T-helper 9 cell (primary cell): Measurements from ENCODE around the gene DUSP14.
"Not testable (repeated sequence)": the region's sequence is repeated elsewhere in the genome, so short reads cannot be mapped to it uniquely, and the experiment has no call there.

Experiments
- DNase-seq: peaks from one replicate; pipeline ENCODE4 v3.0.0-alpha.2; 2020
- total RNA-seq, 2 donors: gene quantifications; one replicate each; lab custom pipeline; 2026; lab: John Stamatoyannopoulos, UW

DUSP14 gene
- 5.3 to 10.5 reads per million in 2 donors for total RNA-seq

- DNase-seq = peak; percentile 73
Observed at GRCh38 chr17:37489197-37490001, at the start of gene DUSP14. TSS of gene DUSP14 (plus strand) at chr17:37489891. CDS start at chr17:37512273, 22,382 bp downstream.

- no peak for DNase-seq
Observed at GRCh38 chr17:37440424-37440823, 49.3 kb upstream of the DUSP14 start.

GRCh38 chr17:37441369-37442014 is 48.2 kb upstream of the DUSP14 start:
- not testable (repeated sequence) for DNase-seq

GRCh38 chr17:37446027-37446426 is 43.7 kb upstream of the DUSP14 start:
- DNase-seq = no peak

GRCh38 chr17:37447641-37448040 is 42.0 kb upstream of the DUSP14 start:
- DNase-seq = no peak

GRCh38 chr17:37450112-37450511 is 39.6 kb upstream of the DUSP14 start:
- DNase-seq = no peak

GRCh38 chr17:37457801-37458200 is 31.9 kb upstream of the DUSP14 start:
- DNase-seq = not testable (repeated sequence)

GRCh38 chr17:37458805-37459204 is 30.9 kb upstream of the DUSP14 start:
- DNase-seq = no peak

- DNase-seq = no peak
Observed at GRCh38 chr17:37461668-37462067, 28.0 kb upstream of the DUSP14 start.

GRCh38 chr17:37462492-37462891 is 27.2 kb upstream of the DUSP14 start:
- no peak for DNase-seq

- DNase-seq = no peak
Observed at GRCh38 chr17:37463039-37463438, 26.7 kb upstream of the DUSP14 start.

GRCh38 chr17:37465069-37465616 is 24.5 kb upstream of the DUSP14 start:
- DNase-seq = no peak

GRCh38 chr17:37466471-37466870 is 23.2 kb upstream of the DUSP14 start:
- DNase-seq = no peak

- DNase-seq = no peak
Observed at GRCh38 chr17:37470181-37470580, 19.5 kb upstream of the DUSP14 start.

- DNase-seq = no peak
Observed at GRCh38 chr17:37475731-37476420, 13.8 kb upstream of the DUSP14 start.

GRCh38 chr17:37476431-37477120 is 13.1 kb upstream of the DUSP14 start:
- no peak for DNase-seq

- DNase-seq = no peak
Observed at GRCh38 chr17:37478187-37478586, 11.5 kb upstream of the DUSP14 start.

- no peak for DNase-seq
Observed at GRCh38 chr17:37479025-37479424, 10.7 kb upstream of the DUSP14 start.

- DNase-seq = no peak
Observed at GRCh38 chr17:37480427-37480826, 9.3 kb upstream of the DUSP14 start.

GRCh38 chr17:37481001-37481665 is 8.6 kb upstream of the DUSP14 start:
- no peak for DNase-seq

GRCh38 chr17:37483311-37484039 is 6.2 kb upstream of the DUSP14 start:
- DNase-seq = no peak
